Vagina (tissue), 2 donors: ENCODE data around the gene DPYD.

Experiments used
- CTCF ChIP-seq, 3 experiments: fragments of 450-650 bp in 2 of 3; fragments of 200-600 bp in 1 of 3; sonication (generic) in 1 of 3; IDR thresholded peaks; one replicate each; pipeline ENCODE4 v1.5.1; 2017 to 2019; ENCODE audit warnings: antibody characterized with exemption in 3 of 3, mild to moderate bottlenecking in 2 of 3, moderate library complexity in 2 of 3
- POLR2A ChIP-seq, 2 donors: fragments of 450-650 bp; IDR thresholded peaks; one replicate each; pipeline ENCODE4 v1.6.1; 2017; ENCODE audit warnings: antibody characterized with exemption in 2 of 2, mild to moderate bottlenecking in 2 of 2, moderate library complexity in 2 of 2

DNA sequence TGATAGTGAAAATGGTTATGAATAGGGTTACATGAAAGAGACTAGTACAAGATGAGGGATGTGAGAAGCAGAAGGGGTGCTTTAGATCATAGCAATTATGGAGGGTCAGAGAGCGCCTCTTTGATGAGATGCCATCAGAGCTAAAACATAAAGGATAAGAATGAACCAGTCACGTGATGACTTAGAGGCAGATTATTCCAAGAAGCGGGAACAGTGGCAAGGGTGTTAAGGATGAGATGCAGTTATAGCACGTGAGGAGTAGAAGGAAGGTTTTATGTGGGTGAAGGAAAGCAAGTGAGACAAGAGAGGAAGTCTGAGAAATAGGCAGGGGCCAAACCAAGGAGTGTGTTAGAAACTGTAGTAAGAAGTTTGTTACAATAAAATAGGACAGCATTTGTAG, 360.1 kb downstream of the DPYD start:
- no peak for TF ChIP-seq CTCF (IDR thresholded peaks at IDR 0.05)
- TF ChIP-seq POLR2A (IDR thresholded peaks at IDR 0.05): no peak
